NCI-H345 treated with DMSO at 0.1 percent for 48 hours (cell line): Measurements from ENCODE around the gene SEMA5A.

Experiments
- DNase-seq: peaks from one replicate; lab custom pipeline; 2025; ENCODE audit not compliant: unreplicated experiment; lab: John Stamatoyannopoulos, UW

SEMA5A gene

DNA sequence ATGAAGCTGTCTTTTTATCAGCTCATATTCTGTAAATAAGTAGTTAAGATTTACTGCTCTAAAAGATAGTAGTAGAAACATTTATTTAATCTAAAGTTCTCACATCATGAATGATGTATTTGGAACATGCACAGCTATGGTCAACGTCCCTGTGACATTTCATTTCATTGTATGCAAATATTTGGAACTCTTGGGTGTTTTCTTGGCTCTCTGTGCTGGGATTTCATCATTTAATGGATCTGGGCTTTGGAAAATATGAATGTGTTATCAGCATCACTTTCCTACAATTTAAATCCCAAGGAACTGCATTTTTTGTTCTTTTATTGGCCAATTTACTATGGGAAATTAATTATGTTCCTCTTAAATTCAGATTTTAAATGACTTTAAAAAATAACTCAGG, 462.9 kb downstream of the SEMA5A start:
- DNase-seq: no peak

DNA sequence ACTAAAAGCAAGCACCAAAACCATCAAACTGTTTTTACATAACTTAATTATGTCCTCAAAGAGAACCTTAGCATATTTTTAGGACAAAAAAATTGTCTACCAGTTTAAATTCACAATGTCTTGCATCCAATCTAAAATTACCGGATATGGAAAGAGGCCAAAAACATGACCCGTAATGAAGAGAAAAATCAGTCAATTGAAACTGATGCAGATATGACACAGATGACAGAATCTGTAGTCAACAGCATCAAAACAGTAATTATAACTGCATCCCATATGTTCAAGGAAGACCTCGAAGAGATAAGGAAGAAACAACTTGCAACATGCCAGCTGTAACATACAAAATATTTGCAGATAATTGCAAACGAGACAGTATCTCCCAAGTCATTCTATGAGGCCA, 473.2 kb downstream of the SEMA5A start:
- no peak for DNase-seq

DNA sequence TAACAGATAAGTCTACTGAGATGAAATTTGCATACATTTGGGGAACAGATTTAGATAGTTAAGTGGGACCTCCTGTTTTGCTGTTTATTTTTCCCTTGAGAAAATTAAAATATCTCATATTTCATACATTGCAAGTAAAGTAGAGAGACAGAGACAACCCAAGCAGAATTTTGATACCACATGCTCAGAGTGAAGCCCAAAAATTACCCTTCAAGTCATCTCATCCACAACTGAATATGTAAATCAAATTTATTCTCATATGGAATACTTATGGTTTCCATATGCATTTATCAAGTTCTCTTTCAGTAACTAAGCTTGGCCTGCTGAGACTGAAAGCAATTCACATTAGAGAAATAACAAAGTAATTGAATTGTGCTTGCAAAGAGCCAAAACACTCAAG, 474.4 kb downstream of the SEMA5A start:
- no peak for DNase-seq

GRCh38 chr5:9071074-9071473, 474.8 kb downstream of the SEMA5A start:
- DNase-seq: no peak

GRCh38 chr5:9069650-9070049, 476.2 kb downstream of the SEMA5A start:
- no peak for DNase-seq

- DNase-seq: no peak
These were observed 478.7 kb downstream of the SEMA5A start for GRCh38 chr5:9067154-9067553.

DNA sequence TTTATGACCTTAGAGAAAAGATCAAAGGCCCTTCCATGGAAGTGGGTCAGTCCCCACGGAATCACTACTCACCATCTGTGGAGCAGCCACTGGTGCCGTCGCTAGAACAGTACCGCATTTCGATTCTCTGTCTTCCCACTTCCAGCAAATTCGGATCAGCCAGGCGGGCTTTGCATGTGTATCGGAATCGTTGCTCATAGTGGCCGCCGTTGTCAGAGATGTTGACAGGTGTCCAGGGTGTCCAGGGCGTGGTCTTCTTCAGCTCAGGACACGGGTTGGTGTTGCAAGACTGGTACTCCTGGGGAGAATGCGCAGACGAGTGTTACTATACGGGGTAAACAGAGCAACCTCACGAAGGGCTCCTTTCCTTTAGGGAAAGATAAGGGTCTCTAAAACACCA, 479.5 kb downstream of the SEMA5A start:
- no peak for DNase-seq

- DNase-seq: no peak
These were observed 482.1 kb downstream of the SEMA5A start for GRCh38 chr5:9063615-9064245.

DNA sequence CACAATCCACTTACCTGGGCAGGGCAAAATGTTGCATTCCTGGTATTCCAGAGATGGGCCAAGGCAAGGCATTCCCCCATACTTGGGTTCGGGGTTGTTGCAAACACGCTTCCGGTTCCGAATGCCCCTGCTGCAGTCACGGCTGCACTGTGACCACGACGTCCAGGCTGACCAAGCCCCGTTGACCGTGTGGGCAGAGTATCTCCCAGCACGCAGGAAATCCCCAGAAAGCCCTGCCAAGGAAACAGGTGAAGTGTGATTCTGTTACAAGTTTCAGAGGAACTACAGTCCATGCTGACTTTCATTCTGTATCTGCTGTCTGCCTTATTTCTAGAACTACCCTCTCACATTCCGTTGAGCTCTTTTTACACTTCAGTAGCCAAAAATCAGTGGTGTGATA, 483.0 kb downstream of the SEMA5A start:
- DNase-seq: no peak

DNA sequence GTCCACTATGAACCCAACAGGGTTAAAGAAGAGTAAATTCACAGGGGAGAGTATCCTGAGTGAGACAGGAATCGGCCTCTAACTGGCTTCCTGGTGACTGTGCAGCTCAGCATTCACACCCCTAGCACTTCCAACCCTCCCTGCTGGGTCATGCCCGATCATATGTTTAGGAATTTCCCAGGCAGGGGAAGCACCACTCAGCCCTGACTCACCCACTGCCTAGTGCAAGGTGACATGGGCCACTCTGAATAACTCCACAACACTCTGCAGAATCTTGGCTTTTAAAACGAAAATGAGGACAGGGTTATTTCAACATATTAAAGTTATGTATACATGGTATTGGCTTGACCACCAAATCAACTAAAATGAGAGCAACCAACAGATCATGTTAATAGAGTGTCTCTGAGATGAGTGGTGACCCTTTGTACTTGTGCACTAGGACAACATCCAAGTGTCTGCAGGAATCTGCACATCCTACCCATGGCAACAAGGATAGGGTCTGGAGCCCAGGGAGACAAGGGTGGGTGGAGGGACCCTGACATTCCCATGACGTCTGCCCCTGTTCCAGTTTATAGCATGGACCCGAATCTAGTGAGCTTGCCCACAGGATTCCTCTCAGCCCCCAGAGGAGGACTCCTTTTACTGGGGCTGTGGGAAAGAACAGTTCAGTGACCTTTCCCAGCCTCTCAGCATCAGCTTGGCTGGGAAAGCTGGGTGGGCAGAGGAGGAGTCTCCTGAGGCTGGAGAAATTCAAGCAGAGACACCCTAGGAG, 485.8 kb downstream of the SEMA5A start:
- no peak for DNase-seq

- no peak for DNase-seq
These were observed 487.2 kb downstream of the SEMA5A start for GRCh38 chr5:9058666-9059065.

DNA sequence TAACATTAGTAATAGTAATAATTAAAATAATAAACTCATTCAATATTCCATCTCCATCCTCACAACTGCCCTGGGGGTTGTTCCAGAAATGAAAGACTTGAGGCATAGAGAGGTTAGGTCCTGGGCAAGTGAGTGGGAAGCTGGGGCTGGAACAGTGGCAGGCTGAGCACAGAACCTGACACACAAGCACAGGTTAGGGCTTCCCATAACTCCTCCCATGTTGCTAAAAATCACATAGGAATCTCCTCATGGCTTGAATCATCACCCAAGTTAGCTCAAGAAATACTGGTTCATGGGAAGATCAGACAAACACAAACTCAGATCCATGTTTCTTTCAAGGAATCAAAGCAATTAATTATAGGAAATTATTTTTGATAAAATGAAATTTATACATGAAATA, 487.7 kb downstream of the SEMA5A start:
- no peak for DNase-seq

DNA sequence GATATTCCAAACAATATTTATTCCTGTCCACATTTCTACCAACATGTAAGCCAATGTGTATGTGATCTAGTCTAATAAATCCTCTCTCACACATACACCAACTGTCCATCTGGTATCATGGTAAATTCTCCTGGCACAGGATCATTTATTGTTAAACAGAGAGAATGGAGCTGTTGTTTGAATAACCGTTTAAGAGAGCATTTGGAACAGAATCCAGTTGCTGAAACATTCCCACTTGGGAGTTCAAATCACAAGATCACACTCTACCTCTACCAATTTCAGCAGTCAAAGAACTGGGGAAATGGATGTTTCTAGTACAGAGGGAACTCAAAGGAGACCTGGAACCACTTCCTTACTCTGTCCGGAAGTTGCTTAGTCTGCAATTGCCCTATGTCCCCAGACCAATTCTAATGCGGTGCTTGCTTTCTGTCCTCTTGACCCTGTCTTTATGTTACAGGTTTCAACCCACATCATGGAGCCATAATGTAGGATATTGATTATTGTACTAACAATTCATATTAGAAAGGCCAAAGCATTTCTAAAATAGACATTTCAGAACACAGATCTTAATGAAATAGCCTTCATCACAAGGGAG, 488.4 kb downstream of the SEMA5A start:
- DNase-seq: no peak

DNA sequence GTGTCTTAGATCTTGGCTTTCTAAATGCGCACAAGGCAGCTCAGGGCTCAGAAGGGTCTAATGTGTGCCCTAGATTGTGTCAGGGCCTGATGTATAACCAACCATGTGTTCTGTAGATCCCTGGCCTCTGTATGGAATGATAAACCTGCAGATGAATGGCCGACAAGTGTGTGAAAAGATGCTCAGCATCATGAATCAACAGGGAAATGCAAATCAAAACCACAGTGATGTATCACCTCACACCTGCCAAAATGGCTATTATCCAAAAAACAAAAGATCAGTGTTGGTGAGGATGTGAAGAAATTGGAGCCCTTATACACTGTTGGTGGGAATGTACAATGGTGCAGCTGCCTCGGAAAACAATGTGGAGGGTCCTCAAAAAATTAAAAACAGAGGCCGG, 489.8 kb downstream of the SEMA5A start:
- no peak for DNase-seq

GRCh38 chr5:9054821-9055589, 490.9 kb downstream of the SEMA5A start:
- DNase-seq: no peak

DNA sequence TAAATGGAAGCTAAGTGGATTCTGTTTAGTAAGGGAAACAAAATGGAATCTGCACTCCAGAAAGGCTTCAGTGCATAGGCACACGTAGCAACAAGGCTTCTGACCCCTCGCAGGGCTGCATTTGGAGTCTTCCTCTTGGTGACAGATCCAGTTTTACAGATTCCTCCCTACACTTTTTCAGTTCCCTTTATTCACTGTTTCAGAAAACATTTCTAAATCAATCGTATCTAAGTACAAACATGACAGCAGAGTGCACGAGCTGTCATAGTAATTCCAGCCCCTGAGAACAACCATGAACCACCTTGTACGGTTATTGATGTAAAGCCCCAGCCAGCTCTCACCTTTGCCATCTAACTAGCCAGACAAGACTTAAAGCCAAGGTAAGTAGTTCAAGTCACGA, 491.6 kb downstream of the SEMA5A start:
- no peak for DNase-seq

DNA sequence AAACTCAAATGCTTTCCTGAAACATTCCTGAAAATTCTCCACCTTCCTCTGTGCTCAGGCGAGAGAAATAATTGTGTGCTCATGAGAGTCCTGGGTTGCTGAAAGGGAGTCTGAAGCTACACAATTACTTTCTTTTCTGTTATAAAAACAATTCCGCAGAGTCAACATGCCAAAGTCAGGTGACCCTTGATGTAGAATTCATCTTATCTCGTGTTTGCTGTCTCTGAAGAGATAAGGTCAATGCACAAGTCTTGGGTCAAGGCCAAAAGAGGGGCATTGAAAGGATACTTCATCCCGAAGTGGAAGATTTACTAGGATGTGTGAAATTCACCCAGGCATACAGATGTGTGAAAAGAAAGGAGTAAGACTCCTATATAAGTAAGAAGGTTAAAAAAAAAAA, 493.5 kb downstream of the SEMA5A start:
- DNase-seq: no peak

DNA sequence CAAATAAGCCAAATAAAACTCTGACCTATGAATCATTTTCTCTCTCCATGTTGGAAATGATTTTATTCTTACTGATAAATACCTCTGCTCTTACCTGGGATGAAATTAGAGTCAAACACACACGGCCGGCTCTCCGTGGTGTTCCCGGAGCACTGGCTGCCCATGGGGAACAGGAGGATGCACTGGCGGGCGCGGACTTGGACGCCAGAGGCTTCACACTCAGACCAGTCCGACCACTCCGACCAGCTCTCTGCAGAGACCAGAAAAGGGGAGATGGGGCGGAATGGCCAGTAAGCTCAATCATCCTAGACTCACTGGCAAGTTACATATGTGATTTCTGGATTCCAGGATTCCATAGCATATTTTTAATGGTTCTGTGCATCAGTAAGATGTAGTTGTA, 494.1 kb downstream of the SEMA5A start:
- no peak for DNase-seq

DNA sequence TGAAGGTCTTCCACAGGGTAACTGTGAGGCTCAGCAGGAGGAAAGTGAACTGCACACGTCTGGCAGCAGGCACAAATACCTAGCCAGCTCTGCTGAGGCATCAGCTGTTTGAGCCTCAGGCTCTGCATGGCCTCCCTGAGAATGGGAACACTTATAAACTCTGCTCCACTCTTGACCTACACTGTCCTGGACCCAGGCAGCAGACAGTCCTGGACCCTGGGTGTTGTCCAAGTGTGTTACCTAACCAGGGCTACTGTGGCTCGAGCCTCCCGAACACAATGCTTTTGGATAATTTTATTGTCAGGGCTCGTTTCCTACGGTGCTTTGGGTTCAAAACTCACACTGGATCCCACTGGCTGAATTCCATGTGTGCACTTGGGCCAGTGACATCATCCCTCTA, 497.9 kb downstream of the SEMA5A start:
- DNase-seq: no peak

- DNase-seq: no peak
These were observed 499.0 kb downstream of the SEMA5A start for GRCh38 chr5:9046756-9047481.

- DNase-seq: no peak
These were observed 499.9 kb downstream of the SEMA5A start for GRCh38 chr5:9045946-9046345.
